Midbrain (tissue), 1 donor: Measurements from ENCODE around the gene CST7.
A peak's percentile ranks its signal among the peaks of the same experiment; 100 is the strongest.

Experiments used
- DNase-seq: peaks from one replicate; lab custom pipeline; 2025; lab: John Stamatoyannopoulos, UW

Gene CST7

GRCh38 chr20:24964506-24964840, 15.4 kb downstream of the CST7 start:
- DNase-seq = no peak

GRCh38 chr20:24965065-24965919, 16.2 kb downstream of the CST7 start:
- DNase-seq = no peak

- no peak for DNase-seq
Measured at GRCh38 chr20:24966317-24967012, 17.4 kb downstream of the CST7 start.

- no peak for DNase-seq
Measured at GRCh38 chr20:24968278-24968800, 19.3 kb downstream of the CST7 start.

GRCh38 chr20:24969186-24970029, 20.3 kb downstream of the CST7 start:
- DNase-seq = no peak

- no peak for DNase-seq
Measured at GRCh38 chr20:24970030-24970553, 21.0 kb downstream of the CST7 start.

- DNase-seq = no peak
Measured at GRCh38 chr20:24970754-24971153, 21.7 kb downstream of the CST7 start.

- DNase-seq = no peak
Measured at GRCh38 chr20:24971376-24972101, 22.5 kb downstream of the CST7 start.

GRCh38 chr20:24972341-24972740, 23.3 kb downstream of the CST7 start:
- no peak for DNase-seq

- DNase-seq = no peak
Measured at GRCh38 chr20:24977336-24977735, 28.3 kb downstream of the CST7 start.

- DNase-seq = peak; percentile 29
Measured at GRCh38 chr20:24977797-24978196, 28.7 kb downstream of the CST7 start.

GRCh38 chr20:24978513-24978912, 29.4 kb downstream of the CST7 start:
- DNase-seq = peak; percentile 73

- DNase-seq = no peak
Measured at GRCh38 chr20:24979036-24979960, 30.2 kb downstream of the CST7 start.

- no peak for DNase-seq
Measured at GRCh38 chr20:24980291-24981053, 31.4 kb downstream of the CST7 start.

- no peak for DNase-seq
Measured at GRCh38 chr20:24981282-24981681, 32.2 kb downstream of the CST7 start.

- peak; percentile 11 for DNase-seq
Measured at GRCh38 chr20:24981790-24982189, 32.7 kb downstream of the CST7 start.

- DNase-seq = no peak
Measured at GRCh38 chr20:24983896-24984295, 34.8 kb downstream of the CST7 start.

GRCh38 chr20:24984961-24985640, 36.0 kb downstream of the CST7 start:
- DNase-seq = no peak

GRCh38 chr20:24985802-24986201, 36.7 kb downstream of the CST7 start:
- peak; percentile 29 for DNase-seq
